ENCODE results near the gene DPH1. TPM values are rescaled to one million over a fixed set of nuclear protein-coding genes. Genes with fewer than 3 reads are reported as not detected.

DPH1 gene
- total and polyA plus RNA-seq, 4 donors: 9.8 to 24.6 (median 19.4) TPM

GRCh38 chr17:2034806-2035540, 5.0 kb downstream of the DPH1 start:
- H3K36me3 ChIP-seq (ENCODE audit: control insufficient read depth in 4 of 4, insufficient read depth in 3 of 4, low read depth in 1 of 4, low read length in 3 of 4): peaks cover 0 to 34% (median 21%) of the 10 kb centered on the region in 4 donors
- no peak for DNase-seq (ENCODE audit: low spot score)
- H3K4me3 ChIP-seq (ENCODE audit: low read depth in 1 of 3, low read length in 3 of 3): no peak overlapping the region
- H3K27ac ChIP-seq (ENCODE audit: low read depth in 1 of 2, low read length in 2 of 2): no peak overlapping the region
- TF ChIP-seq REST (IDR thresholded peaks at IDR 0.05) (no peak), FOXA1 (IDR thresholded peaks at IDR 0.05) (no peak), MAX (IDR thresholded peaks at IDR 0.05) (no peak), SP1 (IDR thresholded peaks at IDR 0.05) (no peak)
- H3K27me3 ChIP-seq (ENCODE audit: control insufficient read depth in 4 of 4, insufficient read depth in 4 of 4, low read length in 3 of 4): no peaks in the 10 kb centered on the region
- 79% methylated on average over 9 of the region's 9 CpGs for WGBS
- no peak overlapping the region for H3K9ac ChIP-seq (ENCODE audit: low read depth in 1 of 2, low read length in 2 of 2)
- H3K4me1 ChIP-seq (ENCODE audit: control insufficient read depth in 4 of 4, insufficient read depth in 4 of 4, low read length in 3 of 4): peaks cover 0 to 17% (median 12%) of the 10 kb centered on the region in 4 donors
- no peaks in the 10 kb centered on the region for H3K9me3 ChIP-seq (ENCODE audit: control insufficient read depth in 4 of 4, low read length in 3 of 4)

- no peaks in the 10 kb centered on the region for H3K9me3 ChIP-seq (ENCODE audit: control insufficient read depth in 4 of 4, low read length in 3 of 4)
- no peak overlapping the region for H3K27ac ChIP-seq (ENCODE audit: low read depth in 1 of 2, low read length in 2 of 2)
- no peak for TF ChIP-seq MAX (IDR thresholded peaks at IDR 0.05)
- TF ChIP-seq NR2F2 (IDR thresholded peaks at IDR 0.05): no peak
- no peak for DNase-seq (ENCODE audit: low spot score)
- peaks cover 0 to 34% (median 21%) of the 10 kb centered on the region in 4 donors for H3K36me3 ChIP-seq (ENCODE audit: control insufficient read depth in 4 of 4, insufficient read depth in 3 of 4, low read depth in 1 of 4, low read length in 3 of 4)
- H3K4me3 ChIP-seq (ENCODE audit: low read depth in 1 of 3, low read length in 3 of 3): no peak overlapping the region
- H3K9ac ChIP-seq (ENCODE audit: low read depth in 1 of 2, low read length in 2 of 2): no peak overlapping the region
- peaks cover 0 to 14% (median 10%) of the 10 kb centered on the region in 4 donors for H3K4me1 ChIP-seq (ENCODE audit: control insufficient read depth in 4 of 4, insufficient read depth in 4 of 4, low read length in 3 of 4)
- 95% methylated on average over 29 of the region's 29 CpGs for WGBS
- H3K27me3 ChIP-seq (ENCODE audit: control insufficient read depth in 4 of 4, insufficient read depth in 4 of 4, low read length in 3 of 4): no peaks in the 10 kb centered on the region
Measured at GRCh38 chr17:2035541-2036488, 5.9 kb downstream of the DPH1 start.

GRCh38 chr17:2037155-2037554, 7.2 kb downstream of the DPH1 start:
- no peaks in the 10 kb centered on the region for H3K27me3 ChIP-seq (ENCODE audit: control insufficient read depth in 4 of 4, insufficient read depth in 4 of 4, low read length in 3 of 4)
- WGBS: 97% methylated on average over 10 of the region's 10 CpGs
- TF ChIP-seq NR2F2 (IDR thresholded peaks at IDR 0.05) (no peak), TAF1 (conservative IDR thresholded peaks at IDR 0.05) (no peak), FOXA2 (IDR thresholded peaks at IDR 0.05) (no peak), SP1 (IDR thresholded peaks at IDR 0.05) (no peak), MAX (IDR thresholded peaks at IDR 0.05) (no peak), HNF4G (IDR thresholded peaks at IDR 0.05) (no peak), ZBTB33 (IDR thresholded peaks at IDR 0.05) (no peak), FOXA1 (IDR thresholded peaks at IDR 0.05) (no peak), EGR1 (IDR thresholded peaks at IDR 0.05; ENCODE audit: low read depth in 2 of 2) (no peak), CTCF (IDR thresholded peaks at IDR 0.05; ENCODE audit: low read depth, low read length, missing input control) (no peak), GABPA (IDR thresholded peaks at IDR 0.05 in 1 of 2, conservative IDR thresholded peaks at IDR 0.05 in 1 of 2) (no peak), RXRA (IDR thresholded peaks at IDR 0.05) (no peak), ATF3 (IDR thresholded peaks at IDR 0.05) (no peak)
- no peak overlapping the region for H3K27ac ChIP-seq (ENCODE audit: low read depth in 1 of 2, low read length in 2 of 2)
- H3K4me3 ChIP-seq (ENCODE audit: low read depth in 1 of 3, low read length in 3 of 3): no peak overlapping the region
- H3K9me3 ChIP-seq (ENCODE audit: control insufficient read depth in 4 of 4, low read length in 3 of 4): no peaks in the 10 kb centered on the region
- DNase-seq (ENCODE audit: low spot score): no peak
- peaks cover 0 to 10% (median 7%) of the 10 kb centered on the region in 4 donors for H3K4me1 ChIP-seq (ENCODE audit: control insufficient read depth in 4 of 4, insufficient read depth in 4 of 4, low read length in 3 of 4)
- H3K9ac ChIP-seq (ENCODE audit: low read depth in 1 of 2, low read length in 2 of 2): no peak overlapping the region
- H3K36me3 ChIP-seq (ENCODE audit: control insufficient read depth in 4 of 4, insufficient read depth in 3 of 4, low read depth in 1 of 4, low read length in 3 of 4): peaks cover 0 to 34% (median 21%) of the 10 kb centered on the region in 4 donors

Data from liver (tissue), 9 donors.